Colonic mucosa (tissue), 4 donors: ENCODE measurements around the gene DNPH1. TPM values are rescaled to one million over a fixed set of nuclear protein-coding genes. Genes with fewer than 3 reads are reported as not detected.

Experiments
- DNase-seq: peaks from one replicate; pipeline ENCODE4 v3.0.0-alpha.2; 2020
- H3K27ac ChIP-seq: fragments of 200-600 bp; one replicate; pipeline ENCODE4 v1.8.0; 2021
- H3K27me3 ChIP-seq: fragments of 200-600 bp; one replicate; pipeline ENCODE4 v1.8.0; 2021
- H3K36me3 ChIP-seq: fragments of 200-600 bp; one replicate; pipeline ENCODE4 v1.8.0; 2021
- H3K4me1 ChIP-seq: fragments of 200-600 bp; one replicate; pipeline ENCODE4 v1.8.0; 2021; ENCODE audit warnings: mild to moderate bottlenecking
- H3K4me3 ChIP-seq: fragments of 200-600 bp; one replicate; pipeline ENCODE4 v1.8.0; 2021
- H3K9ac ChIP-seq, 2 donors: one replicate each; pipeline ENCODE4 v1.7.0; 2013; ENCODE audit warnings: control low read depth in 2 of 2, low read depth in 2 of 2, low read length in 2 of 2
- H3K9me3 ChIP-seq: fragments of 200-600 bp; one replicate; pipeline ENCODE4 v1.8.0; 2021
- intact Hi-C: fragments of 100-400 bp; cut with DNase I; formaldehyde crosslinking; loops from one replicate; pipeline ENCODE4 v1.14.1; 2022
- total RNA-seq, 2 donors: library from RNA; stranded (reverse); fragmentation: NEBNext Ultra II Directional in 1 of 2; extraction: Animal tissue kit (Norgen Biotek cat#: 25700) in 1 of 2; gene quantifications; one replicate each; pipeline ENCODE4 v1.2.1, GENCODE V29; 2021
- TF ChIP-seq, protein P1 (sequence below): fragments of 200-600 bp; IDR thresholded peaks from one replicate; pipeline ENCODE4 v1.8.0; 2022; ENCODE audit warnings: antibody characterized with exemption, mild to moderate bottlenecking
- donor health status: healthy.
- donor health status: DM: no; HTN: no; CAD: no.
- donor health status: DM: no; HTN: no; CAD: no.

Gene DNPH1
- total RNA-seq, 2 donors from 2014 or later: 76.8 to 99.4 TPM

- no peaks in the 10 kb centered on the region for H3K27me3 ChIP-seq
- TF ChIP-seq, protein P1, sequence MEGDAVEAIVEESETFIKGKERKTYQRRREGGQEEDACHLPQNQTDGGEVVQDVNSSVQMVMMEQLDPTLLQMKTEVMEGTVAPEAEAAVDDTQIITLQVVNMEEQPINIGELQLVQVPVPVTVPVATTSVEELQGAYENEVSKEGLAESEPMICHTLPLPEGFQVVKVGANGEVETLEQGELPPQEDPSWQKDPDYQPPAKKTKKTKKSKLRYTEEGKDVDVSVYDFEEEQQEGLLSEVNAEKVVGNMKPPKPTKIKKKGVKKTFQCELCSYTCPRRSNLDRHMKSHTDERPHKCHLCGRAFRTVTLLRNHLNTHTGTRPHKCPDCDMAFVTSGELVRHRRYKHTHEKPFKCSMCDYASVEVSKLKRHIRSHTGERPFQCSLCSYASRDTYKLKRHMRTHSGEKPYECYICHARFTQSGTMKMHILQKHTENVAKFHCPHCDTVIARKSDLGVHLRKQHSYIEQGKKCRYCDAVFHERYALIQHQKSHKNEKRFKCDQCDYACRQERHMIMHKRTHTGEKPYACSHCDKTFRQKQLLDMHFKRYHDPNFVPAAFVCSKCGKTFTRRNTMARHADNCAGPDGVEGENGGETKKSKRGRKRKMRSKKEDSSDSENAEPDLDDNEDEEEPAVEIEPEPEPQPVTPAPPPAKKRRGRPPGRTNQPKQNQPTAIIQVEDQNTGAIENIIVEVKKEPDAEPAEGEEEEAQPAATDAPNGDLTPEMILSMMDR: no peak
- no peaks in the 10 kb centered on the region for H3K9me3 ChIP-seq
- H3K36me3 ChIP-seq: no peaks in the 10 kb centered on the region
- no peak overlapping the region for H3K4me3 ChIP-seq
- intact Hi-C loops: no loop called here
- H3K4me1 ChIP-seq: no peaks in the 10 kb centered on the region
- H3K9ac ChIP-seq: no peak overlapping the region
- DNase-seq: no peak
- H3K27ac ChIP-seq: no peak overlapping the region
These were observed 22.0 kb downstream of the DNPH1 start for GRCh38 chr6:43207286-43207685.

- Histone ChIP-seq H3K9ac (no peak overlapping the region), H3K27me3 (no peaks in the 10 kb centered on the region), H3K9me3 (no peaks in the 10 kb centered on the region), H3K4me1 (no peaks in the 10 kb centered on the region), H3K36me3 (no peaks in the 10 kb centered on the region), H3K27ac (no peak overlapping the region), H3K4me3 (no peak overlapping the region)
- intact Hi-C loops: no loop called here
- DNase-seq: no peak
- TF ChIP-seq, protein P1: no peak
These were observed 23.4 kb downstream of the DNPH1 start for GRCh38 chr6:43205849-43206248.

DNA sequence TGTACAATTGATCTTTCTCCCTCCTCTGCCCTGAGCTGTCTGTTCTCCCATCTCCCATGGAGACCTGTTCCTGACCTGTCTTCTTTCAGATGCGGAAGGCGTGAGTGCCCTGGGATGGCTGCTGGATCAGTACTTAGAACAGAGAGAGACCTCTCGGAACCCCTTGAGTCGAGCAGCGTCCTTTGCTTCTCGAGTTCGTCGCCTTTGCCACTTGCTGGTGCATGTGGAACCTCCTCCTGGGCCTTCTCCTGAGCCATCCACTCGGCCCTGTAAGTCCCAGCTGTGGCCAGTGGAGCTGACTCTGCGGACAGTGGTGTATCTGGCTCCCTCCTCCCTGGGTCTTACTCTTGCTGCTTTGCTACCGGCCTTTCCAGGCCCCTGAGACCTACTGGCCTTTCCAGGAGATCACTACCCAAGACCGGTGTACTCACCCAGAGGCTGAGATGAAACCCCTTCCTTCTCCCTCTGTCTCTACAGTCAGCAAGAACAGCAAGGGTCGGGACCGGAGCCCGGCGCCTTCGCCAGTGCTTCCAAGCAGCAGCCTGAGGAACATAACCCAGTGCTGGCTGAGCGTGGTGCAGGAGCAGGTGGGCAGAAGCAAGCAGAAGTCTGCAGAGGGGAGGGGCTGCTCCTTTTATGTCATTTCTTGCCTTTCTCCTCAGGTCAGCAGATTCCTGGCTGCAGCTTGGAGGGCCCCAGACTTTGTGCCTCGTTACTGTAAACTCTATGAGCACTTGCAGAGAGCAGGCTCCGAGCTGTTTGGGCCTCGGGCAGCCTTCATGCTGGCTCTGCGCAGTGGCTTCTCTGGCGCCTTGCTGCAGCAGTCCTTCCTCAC is 24.8 kb downstream of the DNPH1 start:
- intact Hi-C loops: no loop called here

GRCh38 chr6:43203718-43204095 is 25.6 kb downstream of the DNPH1 start:
- no peaks in the 10 kb centered on the region for H3K4me1 ChIP-seq
- no peaks in the 10 kb centered on the region for H3K36me3 ChIP-seq
- no peak for DNase-seq
- no peak overlapping the region for H3K4me3 ChIP-seq
- H3K9ac ChIP-seq: no peak overlapping the region
- intact Hi-C loops: no loop called here
- H3K27me3 ChIP-seq: no peaks in the 10 kb centered on the region
- TF ChIP-seq, protein P1: no peak
- H3K27ac ChIP-seq: no peak overlapping the region
- H3K9me3 ChIP-seq: no peaks in the 10 kb centered on the region

More for the DNA sequence above, 24.8 kb downstream of the DNPH1 start:
- H3K4me3 ChIP-seq: no peak overlapping the region
- no peak for DNase-seq
- H3K9me3 ChIP-seq: no peaks in the 10 kb centered on the region
- no peaks in the 10 kb centered on the region for H3K4me1 ChIP-seq
- TF ChIP-seq, protein P1: no peak
- no peaks in the 10 kb centered on the region for H3K27me3 ChIP-seq
- H3K36me3 ChIP-seq: no peaks in the 10 kb centered on the region
- no peak overlapping the region for H3K27ac ChIP-seq
- H3K9ac ChIP-seq: no peak overlapping the region

DNA sequence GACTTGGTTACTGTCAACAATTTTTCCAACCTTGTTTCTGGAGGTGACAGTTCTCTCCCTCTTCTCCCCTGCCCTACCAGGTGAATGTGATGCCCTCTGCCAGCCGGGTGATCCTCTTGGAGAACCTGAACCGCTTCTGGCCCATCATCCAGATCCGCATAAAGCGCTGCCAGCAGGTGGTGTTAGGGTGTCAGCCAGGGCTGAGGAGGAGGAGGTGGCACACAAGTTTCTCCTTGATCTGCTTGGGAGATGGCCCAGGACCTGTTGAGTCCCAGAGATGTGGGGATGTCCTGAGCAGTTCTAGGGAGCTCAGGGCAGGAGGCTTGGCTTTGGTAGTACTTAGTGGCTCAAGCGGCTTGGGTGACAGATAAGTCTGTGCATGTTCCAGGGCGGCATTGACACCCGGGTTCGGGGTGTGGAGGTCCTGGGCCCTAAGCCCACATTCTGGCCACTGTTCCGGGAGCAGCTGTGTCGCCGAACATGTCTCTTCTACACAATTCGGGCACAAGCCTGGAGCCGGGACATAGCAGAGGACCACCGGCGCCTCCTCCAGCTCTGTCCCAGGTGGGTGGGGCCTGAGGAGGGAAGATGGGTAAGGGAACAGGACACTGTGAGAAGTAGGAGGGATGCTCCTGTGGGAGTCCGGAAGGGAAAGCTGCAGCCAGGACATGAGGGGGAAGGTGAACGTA is 26.1 kb downstream of the DNPH1 start:
- Histone ChIP-seq H3K27ac (no peak overlapping the region), H3K36me3 (no peaks in the 10 kb centered on the region)
- DNase-seq: no peak

More for the DNA sequence above, 26.1 kb downstream of the DNPH1 start:
- Histone ChIP-seq H3K27me3 (no peaks in the 10 kb centered on the region), H3K9ac (no peak overlapping the region), H3K9me3 (no peaks in the 10 kb centered on the region), H3K4me1 (no peaks in the 10 kb centered on the region), H3K4me3 (no peak overlapping the region)
- intact Hi-C loops: no loop called here
- TF ChIP-seq, protein P1: no peak
